ENCODE results near the gene TCTN3. TPM values are rescaled to one million over a fixed set of nuclear protein-coding genes. Genes with fewer than 3 reads are reported as not detected.
"Not testable (repeated sequence)": the region's sequence is repeated elsewhere in the genome, so short reads cannot be mapped to it uniquely, and the experiment has no call there.

Gene TCTN3
- total RNA-seq, 2 donors from 2014 or later = 53.5 to 57.7 TPM

DNA sequence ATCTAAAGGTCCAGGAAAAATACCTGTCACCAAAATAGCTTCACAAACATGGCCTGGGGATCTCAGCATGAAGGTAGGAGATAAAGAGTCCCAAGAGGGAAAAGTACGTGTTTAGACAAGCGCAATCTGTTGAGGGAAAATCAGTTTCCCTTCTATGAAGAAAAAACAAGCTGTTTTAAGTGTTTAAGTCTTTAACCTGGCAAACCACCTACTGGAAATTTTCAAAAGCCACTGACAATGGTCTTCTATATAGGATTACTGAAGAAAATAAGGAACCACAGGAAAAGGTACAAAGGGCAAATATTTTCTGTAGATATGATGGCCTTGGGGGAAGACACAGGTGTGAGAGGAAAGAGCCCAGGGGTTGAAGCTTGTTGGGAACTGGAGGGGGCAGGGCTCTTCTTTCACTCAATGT is 58.4 kb downstream of the TCTN3 start:
- H3K36me3 ChIP-seq (ENCODE audit: control insufficient read depth, insufficient read depth, low read length) = peaks cover 73% of the 10 kb centered on the region
- H3K27me3 ChIP-seq (ENCODE audit: control insufficient read depth, insufficient read depth, low read length, poor library complexity, severe bottlenecking) = no peaks in the 10 kb centered on the region
- Mint-ChIP-seq H3K27ac (peak overlapping the region; percentile 16), H3K4me3 (no peak overlapping the region), H3K9me3 (no peaks in the 10 kb centered on the region), H3K4me1 (peaks cover 25% of the 10 kb centered on the region), H3K27me3 (ENCODE audit: insufficient read depth) (no peaks in the 10 kb centered on the region), H3K36me3 (ENCODE audit: low read depth) (peaks cover 62% of the 10 kb centered on the region)
- no peaks in the 10 kb centered on the region for H3K9me3 ChIP-seq (ENCODE audit: control insufficient read depth, low read length)
- TF ChIP-seq, protein P1, sequence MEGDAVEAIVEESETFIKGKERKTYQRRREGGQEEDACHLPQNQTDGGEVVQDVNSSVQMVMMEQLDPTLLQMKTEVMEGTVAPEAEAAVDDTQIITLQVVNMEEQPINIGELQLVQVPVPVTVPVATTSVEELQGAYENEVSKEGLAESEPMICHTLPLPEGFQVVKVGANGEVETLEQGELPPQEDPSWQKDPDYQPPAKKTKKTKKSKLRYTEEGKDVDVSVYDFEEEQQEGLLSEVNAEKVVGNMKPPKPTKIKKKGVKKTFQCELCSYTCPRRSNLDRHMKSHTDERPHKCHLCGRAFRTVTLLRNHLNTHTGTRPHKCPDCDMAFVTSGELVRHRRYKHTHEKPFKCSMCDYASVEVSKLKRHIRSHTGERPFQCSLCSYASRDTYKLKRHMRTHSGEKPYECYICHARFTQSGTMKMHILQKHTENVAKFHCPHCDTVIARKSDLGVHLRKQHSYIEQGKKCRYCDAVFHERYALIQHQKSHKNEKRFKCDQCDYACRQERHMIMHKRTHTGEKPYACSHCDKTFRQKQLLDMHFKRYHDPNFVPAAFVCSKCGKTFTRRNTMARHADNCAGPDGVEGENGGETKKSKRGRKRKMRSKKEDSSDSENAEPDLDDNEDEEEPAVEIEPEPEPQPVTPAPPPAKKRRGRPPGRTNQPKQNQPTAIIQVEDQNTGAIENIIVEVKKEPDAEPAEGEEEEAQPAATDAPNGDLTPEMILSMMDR (conservative IDR thresholded peaks at IDR 0.05) = no peak
- no peak overlapping the region for H3K9ac ChIP-seq (ENCODE audit: extremely low read depth, low read length, poor library complexity, severe bottlenecking)
- H3K27ac ChIP-seq (ENCODE audit: low read depth, low read length) = no peak overlapping the region
- peaks cover 12% of the 10 kb centered on the region for H3K4me1 ChIP-seq (ENCODE audit: control insufficient read depth, insufficient read depth, low read length)
- 78 to 100% methylated on average over 2 of the region's 2 CpGs for WGBS, 2 experiments (ENCODE audit: insufficient coverage in 1 of 2, insufficient read length in 1 of 2)
- no peak for DNase-seq
- H3K4me3 ChIP-seq (ENCODE audit: low read length) = peak overlapping the region; percentile 51

DNA sequence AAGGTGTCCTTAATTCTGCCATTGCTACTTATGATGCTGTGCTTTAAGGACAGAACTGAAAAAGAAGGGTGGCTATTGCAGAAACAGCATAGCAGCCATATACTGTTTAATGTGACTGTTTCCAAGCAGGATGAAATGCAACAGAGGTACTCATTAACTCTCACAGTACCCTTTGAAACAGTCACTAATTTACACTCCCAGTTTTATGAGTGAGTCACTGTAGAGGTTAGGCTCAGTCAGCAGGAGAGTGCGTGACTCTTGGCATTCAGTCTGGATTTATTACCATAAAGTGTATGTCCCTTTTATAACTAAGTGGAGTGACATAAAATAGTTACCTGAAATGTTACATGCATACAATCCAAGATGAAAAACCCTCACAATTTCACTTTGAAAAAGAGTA is 64.9 kb downstream of the TCTN3 start:
- H3K9ac ChIP-seq (ENCODE audit: extremely low read depth, low read length, poor library complexity, severe bottlenecking) = no peak overlapping the region
- no peaks in the 10 kb centered on the region for H3K27me3 ChIP-seq (ENCODE audit: control insufficient read depth, insufficient read depth, low read length, poor library complexity, severe bottlenecking)
- no peak for DNase-seq
- Mint-ChIP-seq H3K27me3 (ENCODE audit: insufficient read depth) (no peaks in the 10 kb centered on the region), H3K4me1 (peaks cover 9% of the 10 kb centered on the region), H3K4me3 (no peak overlapping the region), H3K36me3 (ENCODE audit: low read depth) (peaks cover 69% of the 10 kb centered on the region), H3K9me3 (no peaks in the 10 kb centered on the region), H3K27ac (no peak overlapping the region)
- H3K4me1 ChIP-seq (ENCODE audit: control insufficient read depth, insufficient read depth, low read length) = peaks cover 8% of the 10 kb centered on the region
- WGBS, 2 experiments (ENCODE audit: insufficient coverage in 1 of 2, insufficient read length in 1 of 2) = 100% methylated on average over 1 of the region's 1 CpG; no CpG with 5 or more reads in 1 of the 2 experiments
- H3K36me3 ChIP-seq (ENCODE audit: control insufficient read depth, insufficient read depth, low read length) = peaks cover 90% of the 10 kb centered on the region
- H3K27ac ChIP-seq (ENCODE audit: low read depth, low read length) = no peak overlapping the region
- no peak overlapping the region for H3K4me3 ChIP-seq (ENCODE audit: low read length)
- no peaks in the 10 kb centered on the region for H3K9me3 ChIP-seq (ENCODE audit: control insufficient read depth, low read length)
- TF ChIP-seq, protein P1 (conservative IDR thresholded peaks at IDR 0.05) = no peak

DNA sequence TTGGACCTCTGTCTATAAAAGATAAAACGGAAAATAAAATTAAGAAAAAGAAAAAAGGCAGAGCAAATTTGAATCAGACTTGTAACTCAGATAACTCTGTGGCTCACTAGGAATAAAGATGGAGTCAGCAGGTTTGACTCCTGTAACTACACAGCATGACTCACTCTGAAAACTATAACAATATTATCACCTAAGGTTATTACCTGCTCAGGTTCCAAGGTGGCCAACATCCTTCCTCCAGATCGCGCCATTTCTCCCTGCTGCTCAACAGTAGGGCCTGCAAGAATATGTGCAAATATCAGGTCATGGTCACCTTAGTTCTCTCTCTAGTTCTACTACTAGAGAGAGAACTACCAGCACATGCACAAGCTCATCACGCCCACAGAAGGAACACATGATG is 67.2 kb downstream of the TCTN3 start:
- Histone ChIP-seq H3K27me3 (ENCODE audit: control insufficient read depth, insufficient read depth, low read length, poor library complexity, severe bottlenecking) (no peaks in the 10 kb centered on the region), H3K9ac (ENCODE audit: extremely low read depth, low read length, poor library complexity, severe bottlenecking) (no peak overlapping the region), H3K27ac (ENCODE audit: low read depth, low read length) (no peak overlapping the region), H3K4me1 (ENCODE audit: control insufficient read depth, insufficient read depth, low read length) (no peaks in the 10 kb centered on the region), H3K4me3 (ENCODE audit: low read length) (no peak overlapping the region), H3K36me3 (ENCODE audit: control insufficient read depth, insufficient read depth, low read length) (peaks cover 84% of the 10 kb centered on the region), H3K9me3 (ENCODE audit: control insufficient read depth, low read length) (no peaks in the 10 kb centered on the region)
- no peak overlapping the region for H3K27ac Mint-ChIP-seq
- WGBS, 2 experiments (ENCODE audit: insufficient coverage in 1 of 2, insufficient read length in 1 of 2) = 83 to 94% methylated on average over 4 of the region's 4 CpGs
- no peaks in the 10 kb centered on the region for H3K27me3 Mint-ChIP-seq (ENCODE audit: insufficient read depth)
- TF ChIP-seq, protein P1 (conservative IDR thresholded peaks at IDR 0.05) = no peak
- H3K4me1 Mint-ChIP-seq = no peaks in the 10 kb centered on the region
- DNase-seq = no peak
- no peaks in the 10 kb centered on the region for H3K9me3 Mint-ChIP-seq
- no peak overlapping the region for H3K4me3 Mint-ChIP-seq
- H3K36me3 Mint-ChIP-seq (ENCODE audit: low read depth) = peaks cover 50% of the 10 kb centered on the region

DNA sequence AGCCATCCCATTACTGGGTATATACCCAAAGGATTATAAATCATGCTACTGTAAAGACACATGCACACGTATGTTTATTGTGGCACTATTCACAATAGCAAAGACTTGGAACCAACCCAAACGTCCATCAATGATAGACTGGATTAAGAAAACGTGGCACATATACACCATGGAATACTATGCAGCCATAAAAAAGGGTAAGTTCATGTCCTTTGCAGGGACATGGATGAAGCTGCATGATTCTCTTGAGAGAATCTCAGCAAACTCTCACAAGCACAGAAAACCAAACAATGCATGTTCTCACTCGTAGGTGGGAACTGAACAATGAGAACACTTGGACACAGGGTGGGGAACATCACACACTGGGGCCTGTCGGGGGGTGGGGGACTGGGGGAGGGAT is 73.3 kb downstream of the TCTN3 start:
- H3K27me3 ChIP-seq (ENCODE audit: control insufficient read depth, insufficient read depth, low read length, poor library complexity, severe bottlenecking); H3K9ac ChIP-seq (ENCODE audit: extremely low read depth, low read length, poor library complexity, severe bottlenecking); H3K4me3 ChIP-seq (ENCODE audit: low read length); H3K9me3 ChIP-seq (ENCODE audit: control insufficient read depth, low read length); H3K4me3 Mint-ChIP-seq; DNase-seq; H3K4me1 ChIP-seq (ENCODE audit: control insufficient read depth, insufficient read depth, low read length); H3K4me1 Mint-ChIP-seq; H3K27ac ChIP-seq (ENCODE audit: low read depth, low read length); H3K27me3 Mint-ChIP-seq (ENCODE audit: insufficient read depth); H3K27ac Mint-ChIP-seq: not testable (repeated sequence)
- peaks cover 69% of the 10 kb centered on the region for H3K36me3 ChIP-seq (ENCODE audit: control insufficient read depth, insufficient read depth, low read length)
- Mint-ChIP-seq H3K36me3 (ENCODE audit: low read depth) (peaks cover 66% of the 10 kb centered on the region), H3K9me3 (peaks cover 13% of the 10 kb centered on the region)
- 90% methylated on average over 3 of the region's 5 CpGs; no CpG with 5 or more reads in 1 of the 2 experiments for WGBS, 2 experiments (ENCODE audit: insufficient coverage in 1 of 2, insufficient read length in 1 of 2)

Data from endodermal cell (in vitro differentiated cells).